ENCODE data around the gene PDE8A. TPM values are rescaled to one million over a fixed set of nuclear protein-coding genes. Genes with fewer than 3 reads are reported as not detected.

PDE8A gene
- total and polyA plus RNA-seq, 2 donors (not counting 1 experiment from before 2014, with no cell fraction given): 17.4 to 51.1 TPM

- H3K27me3 Mint-ChIP-seq: no peaks in the 10 kb centered on the region
- no peak for TF ChIP-seq CTCF (IDR thresholded peaks at IDR 0.05)
- no peak for TF ChIP-seq EZH2 (IDR thresholded peaks at IDR 0.05; ENCODE audit: borderline replicate concordance, insufficient read depth, low read depth, low read length, poor library complexity, severe bottlenecking)
- no peak overlapping the region for H3K4me2 ChIP-seq (replicated peaks; ENCODE audit: low read depth, low read length, poor library complexity, severe bottlenecking)
- intact Hi-C loops (cut with micrococcal nuclease): no loop called here
- no peak overlapping the region for H3K9ac ChIP-seq (ENCODE audit: low read length)
- no peak overlapping the region for H3K4me3 Mint-ChIP-seq
- ChIA-PET CTCF (no interaction called here), POLR2A (interaction anchor here (0.5 kb wide), 1 partner anchor 791 kb away, joined by 3 read pairs; no protein-coding TSS in a partner anchor)
- no peak overlapping the region for H2AFZ ChIP-seq (ENCODE audit: insufficient read depth, low read depth, low read length, poor library complexity, severe bottlenecking)
- H4K20me1 ChIP-seq (ENCODE audit: control insufficient read depth, insufficient read depth, low read length, poor library complexity, severe bottlenecking): peaks cover 16% of the 10 kb centered on the region
- DNase-seq (no peak), ATAC-seq (ENCODE audit: low read depth) (no peak)
- no peak overlapping the region for H3K27ac ChIP-seq (ENCODE audit: low read length in 2 of 2)
- 82% methylated on average over 1 of the region's 4 CpGs for WGBS (ENCODE audit: insufficient coverage)
- no peak overlapping the region for H3K4me3 ChIP-seq (ENCODE audit: control extremely low read depth in 1 of 5, extremely low read depth in 1 of 5, insufficient read depth in 1 of 5, low read depth in 2 of 5, low read length in 4 of 5)
- H3K4me1 Mint-ChIP-seq: peaks cover 39% of the 10 kb centered on the region
- H3K36me3 ChIP-seq (replicated peaks in 1 of 2; ENCODE audit: control extremely low read depth in 1 of 2, control insufficient read depth in 1 of 2, extremely low read depth in 1 of 2, insufficient read depth in 2 of 2, low read length in 1 of 2): no peaks in the 10 kb centered on the region
- H3K27ac Mint-ChIP-seq: no peak overlapping the region
- no peaks in the 10 kb centered on the region for H3K9me3 Mint-ChIP-seq (ENCODE audit: insufficient read depth)
- peaks cover 18 to 21% of the 10 kb centered on the region in 2 donors for H3K4me1 ChIP-seq (ENCODE audit: control insufficient read depth in 2 of 2, insufficient read depth in 2 of 2, low read length in 2 of 2)
- peaks cover 83% of the 10 kb centered on the region for H3K79me2 ChIP-seq (ENCODE audit: control insufficient read depth, insufficient read depth, low read length)
- no peaks in the 10 kb centered on the region for H3K9me3 ChIP-seq (ENCODE audit: control extremely low read depth in 1 of 3, control insufficient read depth in 2 of 3, insufficient read depth in 1 of 3, low read length in 2 of 3)
- no peaks in the 10 kb centered on the region for H3K27me3 ChIP-seq (replicated peaks in 1 of 4; ENCODE audit: control extremely low read depth in 1 of 4, control insufficient read depth in 3 of 4, insufficient read depth in 4 of 4, low read length in 3 of 4)
Measured at GRCh38 chr15:85025516-85026251, 44.0 kb downstream of the PDE8A start.

- Mint-ChIP-seq H3K27me3 (no peaks in the 10 kb centered on the region), H3K9me3 (ENCODE audit: insufficient read depth) (no peaks in the 10 kb centered on the region), H3K27ac (no peak overlapping the region), H3K4me3 (no peak overlapping the region), H3K4me1 (peaks cover 43% of the 10 kb centered on the region)
- CTCF ChIA-PET: no interaction called here
- Histone ChIP-seq H3K9ac (ENCODE audit: low read length) (no peak overlapping the region), H3K9me3 (ENCODE audit: control extremely low read depth in 1 of 3, control insufficient read depth in 2 of 3, insufficient read depth in 1 of 3, low read length in 2 of 3) (no peaks in the 10 kb centered on the region), H3K79me2 (ENCODE audit: control insufficient read depth, insufficient read depth, low read length) (peaks cover 75% of the 10 kb centered on the region), H3K27me3 (replicated peaks in 1 of 4; ENCODE audit: control extremely low read depth in 1 of 4, control insufficient read depth in 3 of 4, insufficient read depth in 4 of 4, low read length in 3 of 4) (no peaks in the 10 kb centered on the region), H3K27ac (ENCODE audit: low read length in 2 of 2) (no peak overlapping the region), H4K20me1 (ENCODE audit: control insufficient read depth, insufficient read depth, low read length, poor library complexity, severe bottlenecking) (peaks cover 20% of the 10 kb centered on the region), H3K36me3 (replicated peaks in 1 of 2; ENCODE audit: control extremely low read depth in 1 of 2, control insufficient read depth in 1 of 2, extremely low read depth in 1 of 2, insufficient read depth in 2 of 2, low read length in 1 of 2) (no peaks in the 10 kb centered on the region), H2AFZ (ENCODE audit: insufficient read depth, low read depth, low read length, poor library complexity, severe bottlenecking) (no peak overlapping the region), H3K4me2 (replicated peaks; ENCODE audit: low read depth, low read length, poor library complexity, severe bottlenecking) (no peak overlapping the region), H3K4me1 (ENCODE audit: control insufficient read depth in 2 of 2, insufficient read depth in 2 of 2, low read length in 2 of 2) (peaks cover 18 to 23% of the 10 kb centered on the region in 2 donors), H3K4me3 (ENCODE audit: control extremely low read depth in 1 of 5, extremely low read depth in 1 of 5, insufficient read depth in 1 of 5, low read depth in 2 of 5, low read length in 4 of 5) (no peak overlapping the region)
- TF ChIP-seq EZH2 (IDR thresholded peaks at IDR 0.05; ENCODE audit: borderline replicate concordance, insufficient read depth, low read depth, low read length, poor library complexity, severe bottlenecking) (no peak), CTCF (IDR thresholded peaks at IDR 0.05) (no peak)
- DNase-seq (no peak), ATAC-seq (ENCODE audit: low read depth) (no peak)
- POLR2A ChIA-PET: no interaction called here
- no CpG with 5 or more reads among the region's 2 CpGs for WGBS (ENCODE audit: insufficient coverage)
- intact Hi-C loops (cut with micrococcal nuclease): no loop called here
Measured at GRCh38 chr15:85026304-85027032, 44.8 kb downstream of the PDE8A start.

Data from B cell (primary cell).